SH-SY5Y (cell line): ENCODE results near the gene PBX3.

Source experiments
- GATA2 ChIP-seq: IDR thresholded peaks from 2 replicates; pipeline ENCODE4 v1.6.1; 2011; ENCODE audit warnings: mild to moderate bottlenecking, low read depth, low read length
- GATA3 ChIP-seq: IDR thresholded peaks from 2 replicates; pipeline ENCODE4 v1.6.1; 2011; ENCODE audit warnings: low read depth, mild to moderate bottlenecking, low read length, moderate library complexity

- TF ChIP-seq GATA3, result no peak
- TF ChIP-seq GATA2, result no peak
These were observed 243.1 kb downstream of the PBX3 start for GRCh38 chr9:125990186-125990792.
